Measurements from ENCODE around the gene DEGS1. TPM values are rescaled to one million over a fixed set of nuclear protein-coding genes. Genes with fewer than 3 reads are reported as not detected.
A peak's percentile ranks its signal among the peaks of the same experiment; 100 is the strongest.

The DEGS1 gene
- 45.9 and 49.7 TPM in 2 replicates for polyA plus RNA-seq (2013)

DNA sequence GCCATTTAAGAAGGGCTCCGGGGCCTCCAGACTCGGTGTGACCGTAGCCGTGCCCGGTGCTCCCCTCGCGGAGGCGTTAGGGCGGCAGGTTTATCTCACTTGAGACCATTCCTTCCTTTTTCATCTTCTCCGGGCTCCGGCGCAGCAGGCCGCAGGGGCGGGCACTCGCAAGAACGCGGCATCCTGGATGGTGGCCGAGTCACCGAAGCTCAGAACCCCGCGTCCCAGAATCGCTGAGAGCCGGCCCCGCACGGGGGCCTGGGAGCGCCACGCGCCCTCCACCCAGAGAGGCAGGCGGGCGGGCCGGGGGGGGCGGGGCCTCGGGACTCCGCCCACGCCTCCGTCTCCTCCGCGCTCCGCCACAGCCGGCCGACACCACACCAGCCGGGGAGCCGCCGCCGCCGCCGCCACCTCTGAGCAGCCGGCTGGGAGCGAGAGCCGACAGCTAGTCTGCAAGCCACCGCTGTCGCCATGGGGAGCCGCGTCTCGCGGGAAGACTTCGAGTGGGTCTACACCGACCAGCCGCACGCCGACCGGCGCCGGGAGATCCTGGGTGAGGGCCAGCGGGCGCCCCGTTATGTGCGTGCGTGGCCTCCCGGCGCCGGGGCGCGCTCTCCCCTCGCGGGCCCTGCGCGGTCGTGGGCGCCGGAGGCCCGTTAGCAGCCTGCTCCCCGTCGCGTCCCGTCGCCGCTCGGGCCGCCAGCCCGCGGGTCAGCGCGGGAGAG is at the start of gene DEGS1:
Gene DEGS1, plus strand, starts transcription at position 375 of the 725 bp plus-strand sequence. Its CDS starts 97 bp downstream, at position 472.
- H3K23ac ChIP-seq (ENCODE audit: low read length), result no peak within 1 kb of the TSS
- H3K14ac ChIP-seq (ENCODE audit: low read length), result peak within 1 kb of the TSS; percentile 90
- H3K4me2 ChIP-seq (ENCODE audit: low read length), result peak within 1 kb of the TSS; percentile 89
- peak within 1 kb of the TSS; percentile 79 for H2BK12ac ChIP-seq (ENCODE audit: low read length)
- no CpG with 5 or more reads among the region's 94 CpGs for WGBS (ENCODE audit: extremely low coverage, insufficient coverage, insufficient read length)
- peak within 1 kb of the TSS; percentile 94 for H4K12ac ChIP-seq (ENCODE audit: low read depth, low read length)
- H3K4me3 ChIP-seq (ENCODE audit: low read depth, low read length), result peak within 1 kb of the TSS; percentile 96
- H4K8ac ChIP-seq (ENCODE audit: low read depth, low read length), result peak within 1 kb of the TSS; percentile 86
- peak within 1 kb of the TSS; percentile 94 for H3K9ac ChIP-seq (ENCODE audit: low read length)
- H3K4me1 ChIP-seq (ENCODE audit: control insufficient read depth in 1 of 2, insufficient read depth in 2 of 2, low read length in 2 of 2), result peaks cover 0 to 4% of the 10 kb centered on the region in 2 experiments
- peak within 1 kb of the TSS; percentile 15 for H2AK5ac ChIP-seq (ENCODE audit: low read length)
- H2AFZ ChIP-seq (ENCODE audit: insufficient read depth, low read length, poor library complexity), result peak within 1 kb of the TSS; percentile 82
- H3K36me3 ChIP-seq (ENCODE audit: control insufficient read depth in 1 of 2, insufficient read depth in 2 of 2, low read length in 2 of 2), result peaks cover 0 to 10% of the 10 kb centered on the region in 2 experiments
- peak within 1 kb of the TSS; percentile 92 for H3K18ac ChIP-seq (ENCODE audit: low read length)
- peak within 1 kb of the TSS; percentile 81 for H3K27ac ChIP-seq (ENCODE audit: low read depth, low read length)
- DNase-seq, result peak; percentile 79 to 80
- no peaks in the 10 kb centered on the region for H3K9me3 ChIP-seq (ENCODE audit: insufficient read depth, low read depth, low read length)
- no peaks in the 10 kb centered on the region for H3K27me3 ChIP-seq (ENCODE audit: insufficient read depth, low read length)
- peak within 1 kb of the TSS; percentile 54 for H2BK5ac ChIP-seq (ENCODE audit: low read depth, low read length, poor library complexity)
- peaks cover 18% of the 10 kb centered on the region for H3K79me2 ChIP-seq (ENCODE audit: control insufficient read depth, insufficient read depth, low read length, poor library complexity)
- H3K79me1 ChIP-seq (ENCODE audit: low read length), result peaks cover 11% of the 10 kb centered on the region
- peak within 1 kb of the TSS; percentile 98 for H3K4ac ChIP-seq (ENCODE audit: low read depth, low read length)
- peak within 1 kb of the TSS; percentile 93 for H4K91ac ChIP-seq (ENCODE audit: low read depth, low read length)
- peak within 1 kb of the TSS; percentile 64 for H2BK120ac ChIP-seq (ENCODE audit: insufficient read depth, low read length, poor library complexity)

DNA sequence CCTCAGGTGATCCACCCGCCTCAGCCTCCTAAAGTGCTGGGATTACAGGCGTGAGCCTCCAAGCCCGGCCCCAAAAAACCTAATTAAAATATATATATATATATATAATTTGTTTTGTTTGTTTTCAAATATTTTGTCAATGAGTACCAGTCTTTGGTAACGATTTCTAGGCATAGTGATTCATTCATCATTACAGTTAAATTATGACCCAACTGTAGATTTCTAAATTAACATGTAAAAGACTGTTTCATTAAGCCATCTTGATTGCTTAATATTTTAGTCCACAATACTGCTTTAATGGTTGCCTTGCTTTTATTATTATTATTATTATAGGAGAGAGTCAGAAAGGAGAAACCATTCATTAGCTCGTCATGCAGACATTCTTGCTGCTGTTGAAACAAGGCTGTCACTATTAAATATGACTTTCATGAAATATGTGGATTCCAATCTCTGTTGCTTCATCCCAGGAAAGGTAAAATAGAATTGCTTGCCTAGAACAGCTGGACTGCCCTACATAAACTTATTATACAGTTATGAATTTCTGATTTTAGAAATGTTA is 49.2 kb upstream of the DEGS1 start:
- no CpG with 5 or more reads among the region's 5 CpGs for whole genome bisulfite sequencing (ENCODE audit: extremely low coverage, insufficient coverage, insufficient read length)

DNA sequence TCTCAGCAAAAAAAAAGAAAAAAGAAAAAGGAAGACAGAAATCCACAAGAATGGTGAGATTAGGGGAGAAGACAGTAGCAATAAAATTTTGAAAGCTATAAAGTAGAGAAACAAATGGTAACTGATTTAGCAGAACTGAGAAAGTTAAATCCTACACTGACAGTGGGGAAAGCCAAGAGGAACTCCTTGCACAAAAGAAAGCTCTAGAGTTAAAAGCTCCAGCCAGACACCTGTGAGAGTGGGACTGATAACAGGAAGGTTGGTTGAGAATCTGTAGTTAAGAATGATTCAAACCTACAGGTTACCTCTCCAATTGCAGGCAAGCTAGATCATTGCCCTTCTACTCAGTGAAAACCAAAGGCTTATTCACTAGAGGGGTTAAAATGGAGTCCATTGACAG is 45.5 kb upstream of the DEGS1 start:
- no peak for DNase-seq
- H3K4ac ChIP-seq (ENCODE audit: low read depth, low read length), result no peak overlapping the region
- H2AK5ac ChIP-seq (ENCODE audit: low read length), result no peak overlapping the region
- no peak overlapping the region for H3K18ac ChIP-seq (ENCODE audit: low read length)
- H3K9ac ChIP-seq (ENCODE audit: low read length), result no peak overlapping the region
- no peak overlapping the region for H3K23ac ChIP-seq (ENCODE audit: low read length)
- H3K4me1 ChIP-seq (ENCODE audit: control insufficient read depth in 1 of 2, insufficient read depth in 2 of 2, low read length in 2 of 2), result no peaks in the 10 kb centered on the region
- H3K79me2 ChIP-seq (ENCODE audit: control insufficient read depth, insufficient read depth, low read length, poor library complexity), result no peaks in the 10 kb centered on the region
- H2BK120ac ChIP-seq (ENCODE audit: insufficient read depth, low read length, poor library complexity), result no peak overlapping the region
- H2AFZ ChIP-seq (ENCODE audit: insufficient read depth, low read length, poor library complexity), result no peak overlapping the region
- no peaks in the 10 kb centered on the region for H3K9me3 ChIP-seq (ENCODE audit: insufficient read depth, low read depth, low read length)
- no peak overlapping the region for H2BK5ac ChIP-seq (ENCODE audit: low read depth, low read length, poor library complexity)
- no peak overlapping the region for H4K8ac ChIP-seq (ENCODE audit: low read depth, low read length)
- H3K14ac ChIP-seq (ENCODE audit: low read length), result no peak overlapping the region
- H3K27me3 ChIP-seq (ENCODE audit: insufficient read depth, low read length), result no peaks in the 10 kb centered on the region
- no peaks in the 10 kb centered on the region for H3K79me1 ChIP-seq (ENCODE audit: low read length)
- no peak overlapping the region for H3K27ac ChIP-seq (ENCODE audit: low read depth, low read length)
- H4K12ac ChIP-seq (ENCODE audit: low read depth, low read length), result no peak overlapping the region
- peaks cover 15 to 17% of the 10 kb centered on the region in 2 experiments for H3K36me3 ChIP-seq (ENCODE audit: control insufficient read depth in 1 of 2, insufficient read depth in 2 of 2, low read length in 2 of 2)
- no peak overlapping the region for H2BK12ac ChIP-seq (ENCODE audit: low read length)
- no peak overlapping the region for H3K4me2 ChIP-seq (ENCODE audit: low read length)
- no peak overlapping the region for H3K4me3 ChIP-seq (ENCODE audit: low read depth, low read length)
- no peak overlapping the region for H4K91ac ChIP-seq (ENCODE audit: low read depth, low read length)

More for the DNA sequence above, 49.2 kb upstream of the DEGS1 start:
- no peak overlapping the region for H3K4ac ChIP-seq (ENCODE audit: low read depth, low read length)
- no peak overlapping the region for H4K91ac ChIP-seq (ENCODE audit: low read depth, low read length)
- H3K4me1 ChIP-seq (ENCODE audit: control insufficient read depth in 1 of 2, insufficient read depth in 2 of 2, low read length in 2 of 2), result no peaks in the 10 kb centered on the region
- H2BK5ac ChIP-seq (ENCODE audit: low read depth, low read length, poor library complexity), result no peak overlapping the region
- no peak overlapping the region for H2BK120ac ChIP-seq (ENCODE audit: insufficient read depth, low read length, poor library complexity)
- no peak overlapping the region for H3K27ac ChIP-seq (ENCODE audit: low read depth, low read length)
- no peak overlapping the region for H3K18ac ChIP-seq (ENCODE audit: low read length)
- H4K12ac ChIP-seq (ENCODE audit: low read depth, low read length), result no peak overlapping the region
- no peaks in the 10 kb centered on the region for H3K79me2 ChIP-seq (ENCODE audit: control insufficient read depth, insufficient read depth, low read length, poor library complexity)
- H2BK12ac ChIP-seq (ENCODE audit: low read length), result no peak overlapping the region
- H3K9me3 ChIP-seq (ENCODE audit: insufficient read depth, low read depth, low read length), result no peaks in the 10 kb centered on the region
- H3K27me3 ChIP-seq (ENCODE audit: insufficient read depth, low read length), result no peaks in the 10 kb centered on the region
- H3K79me1 ChIP-seq (ENCODE audit: low read length), result no peaks in the 10 kb centered on the region
- H2AK5ac ChIP-seq (ENCODE audit: low read length), result no peak overlapping the region
- no peak overlapping the region for H3K4me2 ChIP-seq (ENCODE audit: low read length)
- no peak overlapping the region for H4K8ac ChIP-seq (ENCODE audit: low read depth, low read length)
- peaks cover 16 to 18% of the 10 kb centered on the region in 2 experiments for H3K36me3 ChIP-seq (ENCODE audit: control insufficient read depth in 1 of 2, insufficient read depth in 2 of 2, low read length in 2 of 2)
- H3K14ac ChIP-seq (ENCODE audit: low read length), result no peak overlapping the region
- no peak for DNase-seq
- H3K4me3 ChIP-seq (ENCODE audit: low read depth, low read length), result no peak overlapping the region
- H3K23ac ChIP-seq (ENCODE audit: low read length), result no peak overlapping the region
- H3K9ac ChIP-seq (ENCODE audit: low read length), result no peak overlapping the region
- no peak overlapping the region for H2AFZ ChIP-seq (ENCODE audit: insufficient read depth, low read length, poor library complexity)

DNA sequence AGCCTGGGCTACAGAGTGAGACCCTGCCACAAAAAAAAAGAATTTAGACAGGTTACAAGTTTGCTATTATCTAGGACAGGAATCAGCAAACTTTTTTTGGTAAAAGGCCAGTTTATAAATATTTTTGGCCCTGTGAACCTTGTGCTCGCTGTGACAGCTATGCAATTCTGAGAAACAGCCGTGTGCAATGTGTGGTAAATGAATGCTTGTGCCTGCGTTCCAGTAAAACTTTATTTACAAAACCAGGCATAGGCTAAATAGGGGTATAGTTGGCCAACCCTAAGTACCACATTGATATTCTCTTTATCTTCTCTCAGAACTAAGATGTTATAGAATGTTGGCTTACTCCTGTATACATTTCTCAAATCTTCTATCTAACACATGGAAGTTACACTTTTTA is 44.8 kb upstream of the DEGS1 start:
- no peaks in the 10 kb centered on the region for H3K27me3 ChIP-seq (ENCODE audit: insufficient read depth, low read length)
- H3K4me1 ChIP-seq (ENCODE audit: control insufficient read depth in 1 of 2, insufficient read depth in 2 of 2, low read length in 2 of 2), result no peaks in the 10 kb centered on the region
- DNase-seq, result no peak
- no peak overlapping the region for H3K4ac ChIP-seq (ENCODE audit: low read depth, low read length)
- H3K14ac ChIP-seq (ENCODE audit: low read length), result no peak overlapping the region
- H3K9me3 ChIP-seq (ENCODE audit: insufficient read depth, low read depth, low read length), result no peaks in the 10 kb centered on the region
- H3K9ac ChIP-seq (ENCODE audit: low read length), result no peak overlapping the region
- H2AFZ ChIP-seq (ENCODE audit: insufficient read depth, low read length, poor library complexity), result no peak overlapping the region
- H3K27ac ChIP-seq (ENCODE audit: low read depth, low read length), result no peak overlapping the region
- no peak overlapping the region for H3K4me2 ChIP-seq (ENCODE audit: low read length)
- H3K4me3 ChIP-seq (ENCODE audit: low read depth, low read length), result no peak overlapping the region
- no peaks in the 10 kb centered on the region for H3K79me2 ChIP-seq (ENCODE audit: control insufficient read depth, insufficient read depth, low read length, poor library complexity)
- no peak overlapping the region for H2BK5ac ChIP-seq (ENCODE audit: low read depth, low read length, poor library complexity)
- no peak overlapping the region for H4K8ac ChIP-seq (ENCODE audit: low read depth, low read length)
- no peak overlapping the region for H2BK120ac ChIP-seq (ENCODE audit: insufficient read depth, low read length, poor library complexity)
- no CpG with 5 or more reads among the region's 3 CpGs for WGBS (ENCODE audit: extremely low coverage, insufficient coverage, insufficient read length)
- H2AK5ac ChIP-seq (ENCODE audit: low read length), result no peak overlapping the region
- peaks cover 16% of the 10 kb centered on the region in 2 experiments for H3K36me3 ChIP-seq (ENCODE audit: control insufficient read depth in 1 of 2, insufficient read depth in 2 of 2, low read length in 2 of 2)
- H2BK12ac ChIP-seq (ENCODE audit: low read length), result no peak overlapping the region
- H3K18ac ChIP-seq (ENCODE audit: low read length), result no peak overlapping the region
- H4K91ac ChIP-seq (ENCODE audit: low read depth, low read length), result no peak overlapping the region
- H3K79me1 ChIP-seq (ENCODE audit: low read length), result no peaks in the 10 kb centered on the region
- no peak overlapping the region for H4K12ac ChIP-seq (ENCODE audit: low read depth, low read length)
- H3K23ac ChIP-seq (ENCODE audit: low read length), result no peak overlapping the region

All from trophoblast cell (in vitro differentiated cells and primary cell).